ENCODE data around the gene PSTPIP2. TPM values are rescaled to one million over a fixed set of nuclear protein-coding genes. Genes with fewer than 3 reads are reported as not detected.

The PSTPIP2 gene
- total and polyA plus RNA-seq, 2 donors (not counting 1 experiment from before 2014, with no cell fraction given), result 0.42 to 0.76 TPM

DNA sequence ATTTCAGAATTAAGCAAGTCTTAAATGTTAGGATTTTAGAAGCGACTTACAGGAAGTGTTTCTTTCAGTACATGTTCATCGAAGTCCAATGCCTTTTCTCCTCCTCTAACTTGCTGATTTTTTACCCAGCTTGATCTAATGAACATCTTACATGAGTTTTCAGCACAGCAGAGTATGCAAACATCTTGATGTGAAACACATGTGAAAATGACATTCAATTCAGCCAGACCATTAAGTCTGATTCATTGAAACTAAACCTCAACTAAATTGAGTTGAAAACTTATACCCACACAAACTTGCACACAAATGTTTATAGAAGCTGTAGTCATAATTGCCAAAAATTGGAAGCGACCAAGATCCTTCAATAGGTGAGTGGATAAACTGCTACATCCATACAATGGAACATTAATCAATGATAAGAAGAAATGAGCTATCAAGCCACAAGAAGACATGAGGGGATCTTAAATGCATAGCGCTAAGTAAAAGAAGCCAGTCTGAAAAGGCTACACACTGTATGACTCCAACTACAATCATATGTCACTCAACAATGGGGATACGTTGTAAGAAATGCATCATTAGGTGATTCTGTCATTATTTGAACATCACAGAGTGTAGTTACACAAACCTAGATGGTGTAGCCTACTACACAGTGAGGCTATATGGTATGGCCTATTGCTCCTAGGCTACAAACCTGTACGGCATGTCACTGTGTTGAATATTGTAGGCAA, 18.5 kb downstream of the PSTPIP2 start:
- intact Hi-C loops (cut with micrococcal nuclease), result no loop called here

DNA sequence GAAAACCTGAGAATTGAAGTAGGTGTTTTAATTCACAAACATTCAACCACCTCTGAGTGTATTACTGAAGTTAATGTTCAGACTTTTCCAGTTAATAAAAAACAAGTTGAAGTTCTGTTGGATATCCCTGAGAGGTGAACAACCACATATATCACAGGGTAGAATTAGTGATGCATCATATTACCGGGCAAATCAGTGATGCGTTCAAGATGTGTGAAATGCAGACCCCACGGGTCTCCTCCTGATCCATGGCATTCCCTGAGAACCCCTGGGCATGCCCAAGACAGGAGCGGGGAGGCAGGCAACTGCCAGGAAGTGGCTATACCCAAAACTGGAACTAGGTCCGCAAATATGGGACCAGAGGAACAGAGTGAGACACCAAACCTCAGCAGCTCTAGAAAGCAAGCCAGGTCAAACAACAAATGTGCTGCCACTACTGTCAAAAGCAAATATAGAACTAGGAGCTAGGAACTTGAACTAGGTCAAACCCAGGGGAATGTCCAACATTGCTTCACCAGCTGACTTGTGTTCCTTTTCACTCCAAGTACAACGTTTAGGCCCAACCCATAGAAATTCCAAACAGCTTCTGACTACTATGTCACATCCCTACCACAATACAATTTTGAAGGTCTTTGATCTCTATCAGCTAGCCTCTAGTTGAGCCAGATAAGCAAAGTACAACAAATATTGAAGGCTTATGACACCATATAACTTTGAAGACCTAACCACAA, 20.2 kb downstream of the PSTPIP2 start:
- H4K20me1 ChIP-seq (ENCODE audit: control insufficient read depth, insufficient read depth, low read length, poor library complexity, severe bottlenecking), result no peaks in the 10 kb centered on the region
- 73% methylated on average over 5 of the region's 6 CpGs for WGBS (ENCODE audit: insufficient coverage)
- ChIA-PET CTCF (no interaction called here), POLR2A (no interaction called here)
- no peaks in the 10 kb centered on the region for H3K9me3 Mint-ChIP-seq (ENCODE audit: insufficient read depth)
- H2AFZ ChIP-seq (ENCODE audit: insufficient read depth, low read depth, low read length, poor library complexity, severe bottlenecking), result no peak overlapping the region
- ATAC-seq (ENCODE audit: low read depth) (no peak), DNase-seq (no peak)
- H3K27ac Mint-ChIP-seq, result no peak overlapping the region
- H3K27me3 ChIP-seq (replicated peaks in 1 of 4; ENCODE audit: control extremely low read depth in 1 of 4, control insufficient read depth in 3 of 4, insufficient read depth in 4 of 4, low read length in 3 of 4), result no peaks in the 10 kb centered on the region
- H3K27ac ChIP-seq (ENCODE audit: low read length in 2 of 2), result no peak overlapping the region
- peaks cover 6% of the 10 kb centered on the region for H3K27me3 Mint-ChIP-seq
- TF ChIP-seq EZH2 (IDR thresholded peaks at IDR 0.05; ENCODE audit: borderline replicate concordance, insufficient read depth, low read depth, low read length, poor library complexity, severe bottlenecking), result no peak
- TF ChIP-seq, protein P1, sequence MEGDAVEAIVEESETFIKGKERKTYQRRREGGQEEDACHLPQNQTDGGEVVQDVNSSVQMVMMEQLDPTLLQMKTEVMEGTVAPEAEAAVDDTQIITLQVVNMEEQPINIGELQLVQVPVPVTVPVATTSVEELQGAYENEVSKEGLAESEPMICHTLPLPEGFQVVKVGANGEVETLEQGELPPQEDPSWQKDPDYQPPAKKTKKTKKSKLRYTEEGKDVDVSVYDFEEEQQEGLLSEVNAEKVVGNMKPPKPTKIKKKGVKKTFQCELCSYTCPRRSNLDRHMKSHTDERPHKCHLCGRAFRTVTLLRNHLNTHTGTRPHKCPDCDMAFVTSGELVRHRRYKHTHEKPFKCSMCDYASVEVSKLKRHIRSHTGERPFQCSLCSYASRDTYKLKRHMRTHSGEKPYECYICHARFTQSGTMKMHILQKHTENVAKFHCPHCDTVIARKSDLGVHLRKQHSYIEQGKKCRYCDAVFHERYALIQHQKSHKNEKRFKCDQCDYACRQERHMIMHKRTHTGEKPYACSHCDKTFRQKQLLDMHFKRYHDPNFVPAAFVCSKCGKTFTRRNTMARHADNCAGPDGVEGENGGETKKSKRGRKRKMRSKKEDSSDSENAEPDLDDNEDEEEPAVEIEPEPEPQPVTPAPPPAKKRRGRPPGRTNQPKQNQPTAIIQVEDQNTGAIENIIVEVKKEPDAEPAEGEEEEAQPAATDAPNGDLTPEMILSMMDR (IDR thresholded peaks at IDR 0.05), result no peak
- H3K4me1 Mint-ChIP-seq, result no peaks in the 10 kb centered on the region
- H3K4me2 ChIP-seq (replicated peaks; ENCODE audit: low read depth, low read length, poor library complexity, severe bottlenecking), result no peak overlapping the region
- H3K36me3 ChIP-seq (replicated peaks in 1 of 2; ENCODE audit: control extremely low read depth in 1 of 2, control insufficient read depth in 1 of 2, extremely low read depth in 1 of 2, insufficient read depth in 2 of 2, low read length in 1 of 2), result no peaks in the 10 kb centered on the region
- intact Hi-C loops (cut with micrococcal nuclease), result no loop called here
- no peak overlapping the region for H3K4me3 ChIP-seq (ENCODE audit: control extremely low read depth in 1 of 5, extremely low read depth in 1 of 5, insufficient read depth in 1 of 5, low read depth in 2 of 5, low read length in 4 of 5)
- H3K9ac ChIP-seq (ENCODE audit: low read length), result no peak overlapping the region
- H3K4me3 Mint-ChIP-seq, result no peak overlapping the region
- H3K79me2 ChIP-seq (ENCODE audit: control insufficient read depth, insufficient read depth, low read length), result no peaks in the 10 kb centered on the region
- H3K9me3 ChIP-seq (ENCODE audit: control extremely low read depth in 1 of 3, control insufficient read depth in 2 of 3, insufficient read depth in 1 of 3, low read length in 2 of 3), result no peaks in the 10 kb centered on the region
- H3K4me1 ChIP-seq (ENCODE audit: control insufficient read depth in 2 of 2, insufficient read depth in 2 of 2, low read length in 2 of 2), result no peaks in the 10 kb centered on the region

More for the DNA sequence above, 18.5 kb downstream of the PSTPIP2 start:
- no peaks in the 10 kb centered on the region for H3K9me3 Mint-ChIP-seq (ENCODE audit: insufficient read depth)
- no peak overlapping the region for H2AFZ ChIP-seq (ENCODE audit: insufficient read depth, low read depth, low read length, poor library complexity, severe bottlenecking)
- H3K79me2 ChIP-seq (ENCODE audit: control insufficient read depth, insufficient read depth, low read length), result no peaks in the 10 kb centered on the region
- no peak for DNase-seq
- no peaks in the 10 kb centered on the region for H3K4me1 Mint-ChIP-seq
- no peak overlapping the region for H3K4me2 ChIP-seq (replicated peaks; ENCODE audit: low read depth, low read length, poor library complexity, severe bottlenecking)
- H3K4me3 Mint-ChIP-seq, result no peak overlapping the region
- no peaks in the 10 kb centered on the region for H4K20me1 ChIP-seq (ENCODE audit: control insufficient read depth, insufficient read depth, low read length, poor library complexity, severe bottlenecking)
- TF ChIP-seq, protein P1 (IDR thresholded peaks at IDR 0.05), result no peak
- no peak overlapping the region for H3K27ac ChIP-seq (ENCODE audit: low read length in 2 of 2)
- no peaks in the 10 kb centered on the region for H3K36me3 ChIP-seq (replicated peaks in 1 of 2; ENCODE audit: control extremely low read depth in 1 of 2, control insufficient read depth in 1 of 2, extremely low read depth in 1 of 2, insufficient read depth in 2 of 2, low read length in 1 of 2)
- H3K9me3 ChIP-seq (ENCODE audit: control extremely low read depth in 1 of 3, control insufficient read depth in 2 of 3, insufficient read depth in 1 of 3, low read length in 2 of 3), result no peaks in the 10 kb centered on the region
- ATAC-seq (ENCODE audit: low read depth), result no peak
- POLR2A ChIA-PET, result no interaction called here
- CTCF ChIA-PET, result interaction anchor here (0.7 to 1.6 kb wide), 2 partner anchors 20 to 398 kb away, joined by 3 read pairs; no protein-coding TSS in a partner anchor
- no peaks in the 10 kb centered on the region for H3K27me3 ChIP-seq (replicated peaks in 1 of 4; ENCODE audit: control extremely low read depth in 1 of 4, control insufficient read depth in 3 of 4, insufficient read depth in 4 of 4, low read length in 3 of 4)
- H3K4me1 ChIP-seq (ENCODE audit: control insufficient read depth in 2 of 2, insufficient read depth in 2 of 2, low read length in 2 of 2), result no peaks in the 10 kb centered on the region
- H3K27me3 Mint-ChIP-seq, result peaks cover 6% of the 10 kb centered on the region
- H3K27ac Mint-ChIP-seq, result no peak overlapping the region
- WGBS (ENCODE audit: insufficient coverage), result 81% methylated on average over 2 of the region's 6 CpGs
- H3K9ac ChIP-seq (ENCODE audit: low read length), result no peak overlapping the region
- H3K4me3 ChIP-seq (ENCODE audit: control extremely low read depth in 1 of 5, extremely low read depth in 1 of 5, insufficient read depth in 1 of 5, low read depth in 2 of 5, low read length in 4 of 5), result no peak overlapping the region

All from B cell (primary cell).